ENCODE measurements around the gene P2RY2. TPM values are rescaled to one million over a fixed set of nuclear protein-coding genes. Genes with fewer than 3 reads are reported as not detected.
"Not testable (repeated sequence)": the region's sequence is repeated elsewhere in the genome, so short reads cannot be mapped to it uniquely, and the experiment has no call there.

P2RY2 gene
- total RNA-seq, 4 donors from 2014 or later, result 36.2 to 50.3 (median 43.8) TPM

DNA sequence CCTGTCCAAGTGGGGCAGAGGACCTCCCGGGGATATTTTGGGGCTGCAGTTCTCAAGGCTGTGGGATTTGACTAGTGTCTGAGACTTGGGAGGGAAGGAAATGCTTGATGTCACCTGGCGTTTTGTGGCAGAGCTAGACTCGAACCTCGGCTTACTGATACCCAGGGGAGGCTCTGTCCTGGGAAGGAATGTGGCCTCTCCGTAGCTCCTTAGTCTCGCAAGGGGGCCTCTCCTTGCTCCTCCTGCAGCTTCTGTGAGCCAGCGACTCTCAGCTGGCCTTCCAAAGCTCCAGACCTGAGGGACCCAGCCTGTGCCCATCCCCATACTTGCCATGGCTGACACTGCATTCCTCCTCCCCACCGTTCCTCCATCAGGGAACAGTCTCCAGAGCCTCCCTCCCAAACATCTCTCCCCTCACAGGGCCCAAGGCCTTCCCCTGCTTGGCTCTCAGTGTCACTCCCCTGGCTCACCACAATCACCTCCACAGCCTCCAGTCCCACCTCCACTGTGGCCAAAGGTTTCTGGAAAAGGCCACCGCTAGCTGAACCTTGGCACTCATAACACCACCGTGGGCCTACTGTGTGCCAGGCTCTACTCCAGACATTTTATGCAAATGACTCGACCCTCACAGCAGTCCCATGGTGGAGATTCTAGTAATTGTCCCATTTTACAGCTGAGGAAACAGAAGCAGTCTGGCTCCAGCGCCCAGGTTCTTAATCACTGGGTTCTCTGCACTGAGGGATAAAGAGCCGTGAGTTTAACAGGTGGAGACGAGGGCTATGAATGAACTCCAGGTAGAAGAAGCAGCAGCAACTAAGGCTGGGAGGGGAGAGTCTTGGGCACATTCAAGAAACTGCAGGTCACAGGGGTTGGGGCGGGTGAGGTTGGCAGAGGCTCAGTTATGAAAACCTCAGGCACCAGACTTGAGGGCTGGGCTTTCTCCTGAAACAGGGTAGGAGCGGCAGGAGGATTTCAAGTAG is 12.1 kb downstream of the P2RY2 start:
- Histone ChIP-seq H3K9me3 (no peaks in the 10 kb centered on the region), H3K36me3 (peaks cover 0 to 70% (median 0%) of the 10 kb centered on the region in 3 donors), H3K4me3 (no peak overlapping the region), H3K4me1 (peaks cover 8 to 51% (median 27%) of the 10 kb centered on the region in 3 donors), H3K27me3 (no peaks in the 10 kb centered on the region), H3K27ac (no peak overlapping the region)
- TF ChIP-seq POLR2A (IDR thresholded peaks at IDR 0.05), result no peak
- TF ChIP-seq CTCF (IDR thresholded peaks at IDR 0.05), result no peak
- no peak for DNase-seq
- intact Hi-C loops (cut with DNase I), result loop anchor here (5.0 kb wide), 1 partner anchor 43 kb away; no protein-coding TSS in a partner anchor
- 69 to 79% methylated on average over 12 to 15 of the region's 16 CpGs for WGBS, 2 donors

- WGBS, 2 donors, result 64 to 73% methylated on average over 2 of the region's 7 CpGs
- H3K9me3 ChIP-seq, result no peaks in the 10 kb centered on the region
- intact Hi-C loops (cut with DNase I), result no loop called here
- DNase-seq, result no peak
- no peaks in the 10 kb centered on the region for H3K27me3 ChIP-seq
- TF ChIP-seq CTCF (IDR thresholded peaks at IDR 0.05) (no peak), POLR2A (IDR thresholded peaks at IDR 0.05) (no peak)
- peaks cover 0 to 77% (median 0%) of the 10 kb centered on the region in 3 donors for H3K36me3 ChIP-seq
- no peak overlapping the region for H3K27ac ChIP-seq
- peaks cover 8 to 50% (median 25%) of the 10 kb centered on the region in 3 donors for H3K4me1 ChIP-seq
- H3K4me3 ChIP-seq, result no peak overlapping the region
Observed at GRCh38 chr11:73230931-73231330, 12.8 kb downstream of the P2RY2 start.

- 93 to 96% methylated on average over 4 to 6 of the region's 7 CpGs for WGBS, 2 donors
- H3K4me3 ChIP-seq; H3K9me3 ChIP-seq; DNase-seq; H3K27me3 ChIP-seq; intact Hi-C loops (cut with DNase I); H3K27ac ChIP-seq: not testable (repeated sequence)
- peaks cover 0 to 91% (median 0%) of the 10 kb centered on the region in 3 donors for H3K36me3 ChIP-seq
- H3K4me1 ChIP-seq, result peaks cover 12 to 50% (median 26%) of the 10 kb centered on the region in 3 donors
Observed at GRCh38 chr11:73232487-73232886, 14.4 kb downstream of the P2RY2 start.

DNA sequence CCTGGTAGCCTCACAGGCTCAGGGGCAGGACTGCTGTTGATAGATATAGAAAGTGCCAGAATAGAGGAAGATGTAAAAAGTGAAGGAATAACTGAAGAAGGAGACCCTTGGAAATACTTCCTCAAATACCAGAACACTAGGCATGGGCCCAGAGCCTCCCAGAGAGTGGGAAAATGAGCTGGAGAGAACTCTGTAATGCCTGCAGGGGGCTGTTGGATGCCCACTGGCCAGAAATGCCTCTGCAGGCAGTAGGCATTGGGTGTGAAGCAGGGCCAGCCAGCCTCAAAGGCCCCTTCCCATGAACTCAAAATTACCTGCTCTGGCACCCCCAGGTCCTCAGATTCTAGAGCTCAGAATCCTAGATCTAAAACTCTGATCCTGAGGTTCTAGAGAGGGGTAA is 15.1 kb downstream of the P2RY2 start:
- Histone ChIP-seq H3K4me3 (no peak overlapping the region), H3K9me3 (no peaks in the 10 kb centered on the region), H3K36me3 (peaks cover 0 to 97% (median 0%) of the 10 kb centered on the region in 3 donors), H3K27me3 (no peaks in the 10 kb centered on the region), H3K4me1 (peaks cover 5 to 48% (median 23%) of the 10 kb centered on the region in 3 donors), H3K27ac (no peak overlapping the region)
- DNase-seq, result no peak
- intact Hi-C loops (cut with DNase I), result no loop called here
- TF ChIP-seq POLR2A (IDR thresholded peaks at IDR 0.05), result no peak
- no peak for TF ChIP-seq CTCF (IDR thresholded peaks at IDR 0.05)

GRCh38 chr11:73233692-73234470 is 15.8 kb downstream of the P2RY2 start:
- Histone ChIP-seq H3K27me3 (no peaks in the 10 kb centered on the region), H3K9me3 (no peaks in the 10 kb centered on the region), H3K4me3 (no peak overlapping the region), H3K36me3 (peaks cover 0 to 97% (median 0%) of the 10 kb centered on the region in 3 donors), H3K27ac (no peak overlapping the region), H3K4me1 (peaks cover 5 to 43% (median 17%) of the 10 kb centered on the region in 3 donors)
- TF ChIP-seq POLR2A (IDR thresholded peaks at IDR 0.05) (no peak), CTCF (IDR thresholded peaks at IDR 0.05) (no peak)
- WGBS, 2 donors, result 89 to 93% methylated on average over 11 to 22 of the region's 23 CpGs
- no peak for DNase-seq
- intact Hi-C loops (cut with DNase I), result no loop called here

Measured in esophagus squamous epithelium (tissue), 5 donors.